ENCODE results near the gene EID2.

DNA sequence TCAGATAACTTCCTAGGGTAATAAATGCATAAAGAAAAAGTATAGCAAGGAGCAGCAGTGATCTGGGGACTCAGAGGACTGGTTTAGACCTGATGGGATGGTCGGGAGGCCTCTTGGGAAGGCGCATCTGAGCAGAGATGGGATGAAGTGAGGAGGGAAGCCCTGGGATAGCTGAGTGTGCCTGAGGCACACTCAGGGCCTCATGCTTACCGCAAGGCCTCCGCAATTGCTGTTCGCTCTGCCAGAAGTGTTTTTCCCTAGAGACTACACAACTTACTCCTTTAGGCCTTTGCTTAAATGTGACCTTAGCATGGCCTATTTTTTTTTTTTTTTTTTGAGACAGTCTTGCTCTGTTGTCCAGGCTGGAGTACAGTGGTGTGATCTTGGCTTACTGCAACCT lies 45.3 kb downstream of the EID2 start:
- TF ChIP-seq, protein P1, sequence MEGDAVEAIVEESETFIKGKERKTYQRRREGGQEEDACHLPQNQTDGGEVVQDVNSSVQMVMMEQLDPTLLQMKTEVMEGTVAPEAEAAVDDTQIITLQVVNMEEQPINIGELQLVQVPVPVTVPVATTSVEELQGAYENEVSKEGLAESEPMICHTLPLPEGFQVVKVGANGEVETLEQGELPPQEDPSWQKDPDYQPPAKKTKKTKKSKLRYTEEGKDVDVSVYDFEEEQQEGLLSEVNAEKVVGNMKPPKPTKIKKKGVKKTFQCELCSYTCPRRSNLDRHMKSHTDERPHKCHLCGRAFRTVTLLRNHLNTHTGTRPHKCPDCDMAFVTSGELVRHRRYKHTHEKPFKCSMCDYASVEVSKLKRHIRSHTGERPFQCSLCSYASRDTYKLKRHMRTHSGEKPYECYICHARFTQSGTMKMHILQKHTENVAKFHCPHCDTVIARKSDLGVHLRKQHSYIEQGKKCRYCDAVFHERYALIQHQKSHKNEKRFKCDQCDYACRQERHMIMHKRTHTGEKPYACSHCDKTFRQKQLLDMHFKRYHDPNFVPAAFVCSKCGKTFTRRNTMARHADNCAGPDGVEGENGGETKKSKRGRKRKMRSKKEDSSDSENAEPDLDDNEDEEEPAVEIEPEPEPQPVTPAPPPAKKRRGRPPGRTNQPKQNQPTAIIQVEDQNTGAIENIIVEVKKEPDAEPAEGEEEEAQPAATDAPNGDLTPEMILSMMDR (IDR thresholded peaks at IDR 0.05; ENCODE audit: extremely low read depth in 1 of 2, insufficient read depth in 1 of 2, low read depth in 1 of 2, low read length in 2 of 2): no peak
- TF ChIP-seq POLR2A (IDR thresholded peaks at IDR 0.05; ENCODE audit: low read depth, low read length) (no peak), MYC (IDR thresholded peaks at IDR 0.05; ENCODE audit: low read depth, low read length) (no peak), POLR2AphosphoS5 (IDR thresholded peaks at IDR 0.05; ENCODE audit: insufficient read depth, low read depth, low read length) (no peak), EZH2 (IDR thresholded peaks at IDR 0.05; ENCODE audit: borderline replicate concordance, low read depth, low read length, severe bottlenecking) (no peak), JUN (IDR thresholded peaks at IDR 0.05; ENCODE audit: borderline replicate concordance, insufficient read depth, insufficient read length, low read depth) (no peak)
- TF ChIP-seq, protein P2, sequence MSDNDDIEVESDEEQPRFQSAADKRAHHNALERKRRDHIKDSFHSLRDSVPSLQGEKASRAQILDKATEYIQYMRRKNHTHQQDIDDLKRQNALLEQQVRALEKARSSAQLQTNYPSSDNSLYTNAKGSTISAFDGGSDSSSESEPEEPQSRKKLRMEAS (IDR thresholded peaks at IDR 0.05; ENCODE audit: insufficient read depth, insufficient read length): no peak
